Astrocyte (in vitro differentiated cells and primary cell): ENCODE data around the gene ST6GALNAC1. TPM values are rescaled to one million over a fixed set of nuclear protein-coding genes. Genes with fewer than 3 reads are reported as not detected.
"Not testable (repeated sequence)": the region's sequence is repeated elsewhere in the genome, so short reads cannot be mapped to it uniquely, and the experiment has no call there.

Experiments used
- DNase-seq: peaks from one replicate; pipeline ENCODE4 v3.0.0-alpha.2; 2010; ENCODE audit warnings: low read depth
- FAIRE-seq: peaks from 2 replicates; lab custom pipeline; 2011; peaks lifted over from hg19 to GRCh38; lab: Jason Lieb, UNC
- H2AFZ ChIP-seq: 2 replicates; pipeline ENCODE4 v1.6.0; 2012; ENCODE audit warnings: low read depth, low read length, inconsistent platforms
- H3K27ac ChIP-seq: 2 replicates; pipeline ENCODE4 v1.5.1; 2011; ENCODE audit warnings: low read depth, low read length, inconsistent platforms
- H3K27me3 ChIP-seq: 2 replicates; pipeline ENCODE4 v1.6.0; 2011; ENCODE audit warnings: low read length, inconsistent platforms; ENCODE audit not compliant: insufficient read depth
- H3K36me3 ChIP-seq: 2 replicates; pipeline ENCODE4 v1.5.1; 2011; ENCODE audit warnings: low read length, inconsistent platforms; ENCODE audit not compliant: insufficient read depth
- H3K4me1 ChIP-seq: 2 replicates; pipeline ENCODE4 v1.5.1; 2011; ENCODE audit warnings: low read length, inconsistent platforms; ENCODE audit not compliant: insufficient read depth
- H3K4me2 ChIP-seq: 2 replicates; pipeline ENCODE4 v1.6.0; 2012; ENCODE audit warnings: low read length, inconsistent platforms
- H3K4me3 ChIP-seq: 2 replicates; pipeline ENCODE4 v1.5.1; 2011; ENCODE audit warnings: low read depth, mild to moderate bottlenecking, low read length, inconsistent platforms; ENCODE audit not compliant: insufficient read depth
- H3K79me2 ChIP-seq: 2 replicates; pipeline ENCODE4 v1.6.0; 2012; ENCODE audit warnings: mild to moderate bottlenecking, low read length, inconsistent platforms; ENCODE audit not compliant: insufficient read depth
- H3K9ac ChIP-seq: 2 replicates; pipeline ENCODE4 v1.6.0; 2012; ENCODE audit warnings: mild to moderate bottlenecking, low read length, inconsistent platforms
- H3K9me3 ChIP-seq: 2 replicates; pipeline ENCODE4 v1.5.1; 2012; ENCODE audit warnings: low read depth, mild to moderate bottlenecking, low read length, inconsistent platforms; ENCODE audit not compliant: insufficient read depth
- H4K20me1 ChIP-seq: 2 replicates; pipeline ENCODE4 v1.6.0; 2012; ENCODE audit warnings: low read length, inconsistent platforms; ENCODE audit not compliant: insufficient read depth
- H3K27ac Mint-ChIP-seq: one replicate; pipeline ENCODE4 v1.8.0; 2021; ENCODE audit warnings: mild to moderate bottlenecking, mixed read lengths; ENCODE audit not compliant: unreplicated experiment
- H3K27me3 Mint-ChIP-seq: one replicate; pipeline ENCODE4 v1.8.0; 2021; ENCODE audit warnings: low read depth, mixed read lengths; ENCODE audit not compliant: unreplicated experiment
- H3K36me3 Mint-ChIP-seq: one replicate; pipeline ENCODE4 v1.8.0; 2021; ENCODE audit warnings: low read depth, mixed read lengths; ENCODE audit not compliant: unreplicated experiment
- H3K4me1 Mint-ChIP-seq: one replicate; pipeline ENCODE4 v1.8.0; 2021; ENCODE audit warnings: low read depth, mixed read lengths; ENCODE audit not compliant: unreplicated experiment
- H3K4me3 Mint-ChIP-seq: one replicate; pipeline ENCODE4 v1.8.0; 2021; ENCODE audit warnings: mild to moderate bottlenecking, moderate library complexity, mixed read lengths; ENCODE audit not compliant: unreplicated experiment
- H3K9me3 Mint-ChIP-seq: one replicate; pipeline ENCODE4 v1.8.0; 2021; ENCODE audit warnings: mild to moderate bottlenecking, mixed read lengths; ENCODE audit not compliant: unreplicated experiment
- CTCF ChIP-seq: IDR thresholded peaks from 2 replicates; pipeline ENCODE4 v1.5.1; 2011; ENCODE audit warnings: low read depth, mild to moderate bottlenecking, inconsistent platforms, low read length, moderate library complexity; ENCODE audit not compliant: insufficient read depth
- EZH2 ChIP-seq: IDR thresholded peaks from 2 replicates; pipeline ENCODE4 v1.6.1; 2012; ENCODE audit warnings: mild to moderate bottlenecking, low read length, inconsistent platforms; ENCODE audit not compliant: insufficient read depth
- total RNA-seq: library from RNA; stranded (reverse); gene quantifications from 2 replicates; pipeline ENCODE4 v1.2.1, GENCODE V29; 2021

ST6GALNAC1 gene
- total RNA-seq, 1 donor from 2014 or later = not detected

DNA sequence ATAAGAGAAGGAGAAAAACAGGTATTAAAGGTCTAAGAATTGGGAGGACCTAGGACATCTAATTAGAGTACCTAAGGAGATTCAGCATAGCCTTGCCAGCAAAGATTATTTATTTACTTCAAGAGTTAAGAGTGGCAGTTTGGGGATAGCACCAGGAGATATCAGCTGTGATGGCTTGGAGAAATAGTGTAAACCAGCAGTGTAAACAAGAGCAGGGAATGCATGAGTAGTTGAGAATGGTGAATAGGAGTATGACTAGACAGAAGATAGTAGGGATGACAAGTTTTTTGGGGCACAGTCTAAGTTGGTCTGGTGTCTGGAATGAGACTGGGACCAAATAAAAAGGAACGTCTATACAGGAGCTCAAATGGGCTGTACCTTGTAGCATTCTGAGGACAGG lies 36.9 kb downstream of the ST6GALNAC1 start:
- not testable (repeated sequence) for H4K20me1 ChIP-seq, DNase-seq

DNA sequence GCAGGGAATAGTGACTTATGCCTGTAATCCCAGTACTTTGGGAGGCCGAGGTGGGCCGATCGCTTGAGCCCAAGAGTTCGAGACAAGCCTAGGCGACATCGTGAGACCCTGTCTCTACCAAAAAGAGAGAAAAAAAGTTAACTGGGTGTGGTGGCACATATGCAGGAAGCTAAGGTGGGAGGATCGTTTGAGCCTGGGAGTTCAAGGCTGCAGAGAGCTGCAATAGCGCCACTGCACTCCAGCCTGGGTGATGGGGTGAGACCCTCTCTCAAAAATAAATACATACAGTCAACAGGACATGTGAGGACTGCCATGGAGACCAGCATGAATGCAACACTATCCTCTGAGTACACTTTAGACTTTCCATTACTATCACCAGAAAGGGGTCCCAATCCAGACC lies 42.5 kb downstream of the ST6GALNAC1 start:
- Histone ChIP-seq H3K9me3 (no peaks in the 10 kb centered on the region), H4K20me1 (no peaks in the 10 kb centered on the region), H3K27ac (no peak overlapping the region), H3K4me3 (no peak overlapping the region), H3K9ac (no peak overlapping the region), H3K4me2 (peak overlapping the region; percentile 8), H3K36me3 (no peaks in the 10 kb centered on the region), H3K27me3 (no peaks in the 10 kb centered on the region), H3K4me1 (peaks cover 12% of the 10 kb centered on the region), H2AFZ (no peak overlapping the region), H3K79me2 (no peaks in the 10 kb centered on the region)
- H3K4me1 Mint-ChIP-seq = peaks cover 13% of the 10 kb centered on the region
- H3K27ac Mint-ChIP-seq = no peak overlapping the region
- peaks cover 7% of the 10 kb centered on the region for H3K27me3 Mint-ChIP-seq
- H3K4me3 Mint-ChIP-seq = peak overlapping the region; percentile 34
- FAIRE-seq (no peak), DNase-seq (no peak)
- TF ChIP-seq EZH2 = no peak
- H3K9me3 Mint-ChIP-seq = peaks cover 2% of the 10 kb centered on the region
- no peaks in the 10 kb centered on the region for H3K36me3 Mint-ChIP-seq

More for the DNA sequence above, 36.9 kb downstream of the ST6GALNAC1 start:
- H3K9ac ChIP-seq, H2AFZ ChIP-seq, H3K36me3 ChIP-seq, H3K27me3 ChIP-seq, H3K27ac Mint-ChIP-seq, H3K79me2 ChIP-seq, FAIRE-seq, H3K4me1 ChIP-seq, H3K27me3 Mint-ChIP-seq, H3K4me3 ChIP-seq, H3K9me3 Mint-ChIP-seq, H3K4me3 Mint-ChIP-seq, H3K27ac ChIP-seq, H3K4me1 Mint-ChIP-seq, H3K36me3 Mint-ChIP-seq, H3K9me3 ChIP-seq, H3K4me2 ChIP-seq: not testable (repeated sequence)

DNA sequence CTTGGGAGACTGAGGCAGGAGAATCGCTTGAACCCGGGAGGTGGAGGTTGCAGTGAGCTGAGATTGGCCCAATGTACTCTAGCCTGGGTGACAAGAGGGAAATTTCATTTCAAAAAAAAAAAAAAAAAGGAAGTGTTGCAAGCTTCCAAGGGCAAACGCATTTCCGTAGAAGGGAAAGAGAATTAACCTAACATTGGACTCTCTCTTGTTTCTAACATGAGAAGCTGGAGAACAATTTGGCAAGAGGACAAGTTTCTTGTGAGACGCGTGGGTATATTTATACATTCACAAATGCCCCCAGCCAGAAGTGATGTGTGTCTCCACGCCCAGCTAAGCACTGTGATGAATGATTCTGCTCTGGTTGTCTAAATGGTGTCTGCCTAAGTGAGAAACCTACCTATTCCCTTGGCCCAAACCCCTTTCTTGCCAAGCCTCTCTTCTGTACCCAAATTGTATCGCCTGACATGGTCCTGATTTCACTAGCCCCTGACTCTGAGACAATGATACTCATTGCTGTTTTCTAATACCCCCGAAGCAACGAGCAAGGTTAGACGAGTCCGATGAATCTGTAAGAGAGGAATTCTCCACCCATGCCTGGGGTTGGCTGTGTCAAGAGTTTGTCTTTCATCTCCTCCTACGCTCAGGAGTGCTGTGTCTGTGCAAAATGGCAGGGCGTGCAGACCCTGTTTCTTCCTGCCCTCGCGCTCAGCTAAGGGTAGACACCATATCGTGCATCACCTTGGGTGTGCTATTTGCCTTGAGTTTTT lies 43.7 kb downstream of the ST6GALNAC1 start:
- TF ChIP-seq CTCF (no peak), EZH2 (no peak)
- DNase-seq (peak; percentile 36), FAIRE-seq (no peak)
- no peaks in the 10 kb centered on the region for H3K36me3 Mint-ChIP-seq
- H3K9me3 Mint-ChIP-seq = peaks cover 2% of the 10 kb centered on the region
- Histone ChIP-seq H3K79me2 (no peaks in the 10 kb centered on the region), H3K27me3 (no peaks in the 10 kb centered on the region), H3K4me2 (no peak overlapping the region), H2AFZ (no peak overlapping the region), H3K9me3 (no peaks in the 10 kb centered on the region), H4K20me1 (no peaks in the 10 kb centered on the region), H3K4me3 (no peak overlapping the region), H3K27ac (no peak overlapping the region), H3K4me1 (peaks cover 12% of the 10 kb centered on the region), H3K9ac (no peak overlapping the region), H3K36me3 (no peaks in the 10 kb centered on the region)
- H3K4me1 Mint-ChIP-seq = peaks cover 13% of the 10 kb centered on the region
- H3K27me3 Mint-ChIP-seq = peaks cover 10% of the 10 kb centered on the region
- peak overlapping the region; percentile 6 for H3K4me3 Mint-ChIP-seq
- no peak overlapping the region for H3K27ac Mint-ChIP-seq
